K562 (cell line): ENCODE data around the gene ZDHHC14. TPM values are rescaled to one million over a fixed set of nuclear protein-coding genes. Genes with fewer than 3 reads are reported as not detected.

ENCODE experiments used
- ASH1L ChIP-seq: fragments of 450-650 bp; IDR thresholded peaks from 2 replicates; pipeline ENCODE4 v1.6.1; 2018; ENCODE audit warnings: borderline replicate concordance, mild to moderate bottlenecking, low read depth; ENCODE audit not compliant: partially characterized antibody
- BCOR ChIP-seq: fragments of 450-650 bp; IDR thresholded peaks from 2 replicates; pipeline ENCODE4 v1.6.1; 2016
- CBX5 ChIP-seq: IDR thresholded peaks from 2 replicates; pipeline ENCODE4 v1.6.1; 2014; ENCODE audit warnings: low read depth, borderline replicate concordance
- GATA2 ChIP-seq: sonication (generic); formaldehyde crosslinking; IDR thresholded peaks from 2 replicates; pipeline ENCODE4 v1.4.0; 2020; ENCODE audit warnings: mild to moderate bottlenecking, missing genetic modification reagents
- KAT8 ChIP-seq: fragments of 450-650 bp; IDR thresholded peaks from 2 replicates; pipeline ENCODE4 v1.6.1; 2016; ENCODE audit warnings: low read depth, mild to moderate bottlenecking
- MAFF ChIP-seq: IDR thresholded peaks from 2 replicates; pipeline ENCODE4 v1.6.1; 2012; ENCODE audit warnings: low read length, improper control_type of control experiment
- MAFG ChIP-seq: fragments of 450-650 bp; conservative IDR thresholded peaks from 2 replicates; pipeline ENCODE4 v1.6.1; 2016; ENCODE audit warnings: missing genetic modification characterization, missing compliant biosample characterization
- MEF2D ChIP-seq: conservative IDR thresholded peaks from 2 replicates; pipeline ENCODE4 v1.6.1; 2016; ENCODE audit warnings: low read depth, missing genetic modification characterization, missing compliant biosample characterization
- PML ChIP-seq: IDR thresholded peaks from 2 replicates; pipeline ENCODE4 v1.6.1; 2012; ENCODE audit warnings: low read length, inconsistent platforms
- PTBP1 ChIP-seq: fragments of 200-400 bp; formaldehyde crosslinking; IDR thresholded peaks from 2 replicates; pipeline ENCODE4 v1.6.1; 2017; ENCODE audit warnings: low read depth, low read length
- PTTG1 ChIP-seq: fragments of 450-650 bp; IDR thresholded peaks from 2 replicates; pipeline ENCODE4 v1.6.1; 2016; ENCODE audit warnings: low read depth, mild to moderate bottlenecking, missing genetic modification characterization, missing compliant biosample characterization
- STAT5A ChIP-seq: IDR thresholded peaks from 2 replicates; pipeline ENCODE4 v1.6.1; 2012; ENCODE audit warnings: low read length, inconsistent platforms, borderline replicate concordance
- ZNF551 ChIP-seq: fragments of 250-450 bp; sonication (Bioruptor Pico); IDR thresholded peaks from 2 replicates; pipeline ENCODE4 v1.5.0; 2021; ENCODE audit warnings: mild to moderate bottlenecking, moderate library complexity
- polyA plus RNA-seq, 8 experiments: library from polyadenylated mRNA; depleted of rRNA in 4 of 8; stranded (reverse) in 5 of 8; unstranded in 3 of 8; fragments of >200 nt; fragmentation: Nextera tagmentation in 2 of 8; fragmentation: Illumina TruSeq in 1 of 8; extraction: Ambion mirVana in 2 of 8; extraction: Trizol in 1 of 8; gene quantifications; 2 replicates each; pipeline versions ENCODE4 v1.2.1 to v1.2.3, GENCODE V29; 2011 to 2014; ENCODE audit warnings: inconsistent platforms in 1 of 8, missing spikeins in 1 of 8
- total RNA-seq, 7 experiments: library from RNA; depleted of rRNA in 6 of 7; stranded (reverse); fragments of >200 nt in 6 of 7; fragmentation: Illumina TruSeq in 2 of 7; extraction: Trizol in 2 of 7; gene quantifications; 2 replicates each; pipeline versions ENCODE4 v1.2.1 to v1.2.3, GENCODE V29; 2011 to 2021; ENCODE audit warnings: low replicate concordance in 1 of 7
- TF ChIP-seq, protein P1 (sequence below): sonication (generic); formaldehyde crosslinking; IDR thresholded peaks from 2 replicates; pipeline ENCODE4 v1.8.0; 2022; ENCODE audit warnings: missing genetic modification reagents, mild to moderate bottlenecking, moderate library complexity, borderline replicate concordance
- TF ChIP-seq, protein P2 (sequence below): conservative IDR thresholded peaks from 2 replicates; pipeline ENCODE4 v1.6.1; 2011; ENCODE audit warnings: low read depth, mild to moderate bottlenecking, low read length; ENCODE audit not compliant: control insufficient read depth
- TF ChIP-seq, protein P3 (sequence below): fragments of 450-650 bp; IDR thresholded peaks from 2 replicates; pipeline ENCODE4 v1.6.1; 2016; ENCODE audit warnings: low read depth, mild to moderate bottlenecking, moderate library complexity
- TF ChIP-seq, protein P4 (sequence below): IDR thresholded peaks from 3 replicates; pipeline ENCODE4 v1.6.1; 2011; ENCODE audit warnings: borderline replicate concordance, mild to moderate bottlenecking, moderate library complexity; ENCODE audit not compliant: insufficient read length; ENCODE audit errors: extremely low read depth
- TF ChIP-seq, protein P5 (sequence below): fragments of 450-650 bp; formaldehyde crosslinking; IDR thresholded peaks from 2 replicates; pipeline ENCODE4 v1.4.0; 2020; ENCODE audit warnings: mild to moderate bottlenecking, moderate library complexity
- TF ChIP-seq, protein P6 (sequence below): fragments of 450-650 bp; IDR thresholded peaks from 2 replicates; pipeline ENCODE4 v1.6.1; 2016; ENCODE audit warnings: borderline replicate concordance

The ZDHHC14 gene
- total and polyA plus RNA-seq, 9 of the 15 experiments (the other 6 are each of a cell fraction or from before 2014, with no cell fraction given) = 0.92 to 23.1 (median 13.8) TPM

DNA sequence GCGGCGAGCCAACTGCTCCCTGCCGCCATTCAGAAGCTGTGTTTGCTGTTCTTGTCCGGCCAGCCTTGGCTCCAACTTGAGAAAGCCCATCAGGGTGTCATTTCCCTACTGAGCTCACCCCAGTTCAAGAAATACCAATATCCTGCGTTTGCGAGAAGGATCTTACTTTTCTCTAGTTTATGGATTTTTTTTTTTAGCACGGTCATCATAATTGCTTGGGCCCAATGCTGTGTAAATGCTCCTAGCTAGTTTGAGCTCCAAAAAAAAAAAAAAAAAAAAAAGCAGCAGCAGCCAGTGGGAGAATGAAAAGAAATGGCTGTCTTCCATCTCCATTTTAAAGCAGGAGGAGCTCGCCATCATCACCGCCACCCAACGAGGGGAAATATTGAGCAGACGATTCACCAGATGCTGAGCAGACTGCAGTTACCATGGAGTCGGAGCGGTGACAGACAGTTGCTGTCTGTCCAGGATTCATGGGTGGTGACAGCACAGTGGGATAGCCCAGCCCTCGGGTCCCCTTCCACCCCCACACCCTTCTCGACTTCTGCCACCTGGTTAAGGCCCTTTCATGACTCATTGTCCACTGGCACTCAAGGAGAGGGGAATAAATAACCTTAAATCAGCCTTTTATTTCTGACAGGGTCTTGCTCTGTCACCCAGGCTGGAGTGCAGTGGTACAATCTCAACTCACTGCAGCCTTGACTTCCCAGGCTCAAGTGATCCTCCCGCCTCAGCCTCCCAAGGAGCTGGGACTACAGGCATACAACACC, 309.6 kb downstream of the ZDHHC14 start (continued):
- TF ChIP-seq PTBP1 (no peak), PML (no peak), BCOR (no peak), MEF2D (tag) (no peak), MAFF (peak; percentile 68), ZNF551 (CRISPR knock-in tag) (no peak), ASH1L (no peak), MAFG (tag) (peak; percentile 55; the same call in 1 of the 2 replicates), STAT5A (no peak), PTTG1 (tag) (no peak), GATA2 (CRISPR knock-in tag) (no peak), CBX5 (no peak), KAT8 (no peak)
- TF ChIP-seq, protein P1, sequence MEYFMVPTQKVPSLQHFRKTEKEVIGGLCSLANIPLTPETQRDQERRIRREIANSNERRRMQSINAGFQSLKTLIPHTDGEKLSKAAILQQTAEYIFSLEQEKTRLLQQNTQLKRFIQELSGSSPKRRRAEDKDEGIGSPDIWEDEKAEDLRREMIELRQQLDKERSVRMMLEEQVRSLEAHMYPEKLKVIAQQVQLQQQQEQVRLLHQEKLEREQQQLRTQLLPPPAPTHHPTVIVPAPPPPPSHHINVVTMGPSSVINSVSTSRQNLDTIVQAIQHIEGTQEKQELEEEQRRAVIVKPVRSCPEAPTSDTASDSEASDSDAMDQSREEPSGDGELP (CRISPR knock-in tag) = no peak
- TF ChIP-seq, protein P2, sequence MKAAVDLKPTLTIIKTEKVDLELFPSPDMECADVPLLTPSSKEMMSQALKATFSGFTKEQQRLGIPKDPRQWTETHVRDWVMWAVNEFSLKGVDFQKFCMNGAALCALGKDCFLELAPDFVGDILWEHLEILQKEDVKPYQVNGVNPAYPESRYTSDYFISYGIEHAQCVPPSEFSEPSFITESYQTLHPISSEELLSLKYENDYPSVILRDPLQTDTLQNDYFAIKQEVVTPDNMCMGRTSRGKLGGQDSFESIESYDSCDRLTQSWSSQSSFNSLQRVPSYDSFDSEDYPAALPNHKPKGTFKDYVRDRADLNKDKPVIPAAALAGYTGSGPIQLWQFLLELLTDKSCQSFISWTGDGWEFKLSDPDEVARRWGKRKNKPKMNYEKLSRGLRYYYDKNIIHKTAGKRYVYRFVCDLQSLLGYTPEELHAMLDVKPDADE = no peak
- TF ChIP-seq, protein P3, sequence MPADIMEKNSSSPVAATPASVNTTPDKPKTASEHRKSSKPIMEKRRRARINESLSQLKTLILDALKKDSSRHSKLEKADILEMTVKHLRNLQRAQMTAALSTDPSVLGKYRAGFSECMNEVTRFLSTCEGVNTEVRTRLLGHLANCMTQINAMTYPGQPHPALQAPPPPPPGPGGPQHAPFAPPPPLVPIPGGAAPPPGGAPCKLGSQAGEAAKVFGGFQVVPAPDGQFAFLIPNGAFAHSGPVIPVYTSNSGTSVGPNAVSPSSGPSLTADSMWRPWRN = no peak
- TF ChIP-seq, protein P4, sequence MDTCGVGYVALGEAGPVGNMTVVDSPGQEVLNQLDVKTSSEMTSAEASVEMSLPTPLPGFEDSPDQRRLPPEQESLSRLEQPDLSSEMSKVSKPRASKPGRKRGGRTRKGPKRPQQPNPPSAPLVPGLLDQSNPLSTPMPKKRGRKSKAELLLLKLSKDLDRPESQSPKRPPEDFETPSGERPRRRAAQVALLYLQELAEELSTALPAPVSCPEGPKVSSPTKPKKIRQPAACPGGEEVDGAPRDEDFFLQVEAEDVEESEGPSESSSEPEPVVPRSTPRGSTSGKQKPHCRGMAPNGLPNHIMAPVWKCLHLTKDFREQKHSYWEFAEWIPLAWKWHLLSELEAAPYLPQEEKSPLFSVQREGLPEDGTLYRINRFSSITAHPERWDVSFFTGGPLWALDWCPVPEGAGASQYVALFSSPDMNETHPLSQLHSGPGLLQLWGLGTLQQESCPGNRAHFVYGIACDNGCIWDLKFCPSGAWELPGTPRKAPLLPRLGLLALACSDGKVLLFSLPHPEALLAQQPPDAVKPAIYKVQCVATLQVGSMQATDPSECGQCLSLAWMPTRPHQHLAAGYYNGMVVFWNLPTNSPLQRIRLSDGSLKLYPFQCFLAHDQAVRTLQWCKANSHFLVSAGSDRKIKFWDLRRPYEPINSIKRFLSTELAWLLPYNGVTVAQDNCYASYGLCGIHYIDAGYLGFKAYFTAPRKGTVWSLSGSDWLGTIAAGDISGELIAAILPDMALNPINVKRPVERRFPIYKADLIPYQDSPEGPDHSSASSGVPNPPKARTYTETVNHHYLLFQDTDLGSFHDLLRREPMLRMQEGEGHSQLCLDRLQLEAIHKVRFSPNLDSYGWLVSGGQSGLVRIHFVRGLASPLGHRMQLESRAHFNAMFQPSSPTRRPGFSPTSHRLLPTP = no peak
- TF ChIP-seq, protein P5, sequence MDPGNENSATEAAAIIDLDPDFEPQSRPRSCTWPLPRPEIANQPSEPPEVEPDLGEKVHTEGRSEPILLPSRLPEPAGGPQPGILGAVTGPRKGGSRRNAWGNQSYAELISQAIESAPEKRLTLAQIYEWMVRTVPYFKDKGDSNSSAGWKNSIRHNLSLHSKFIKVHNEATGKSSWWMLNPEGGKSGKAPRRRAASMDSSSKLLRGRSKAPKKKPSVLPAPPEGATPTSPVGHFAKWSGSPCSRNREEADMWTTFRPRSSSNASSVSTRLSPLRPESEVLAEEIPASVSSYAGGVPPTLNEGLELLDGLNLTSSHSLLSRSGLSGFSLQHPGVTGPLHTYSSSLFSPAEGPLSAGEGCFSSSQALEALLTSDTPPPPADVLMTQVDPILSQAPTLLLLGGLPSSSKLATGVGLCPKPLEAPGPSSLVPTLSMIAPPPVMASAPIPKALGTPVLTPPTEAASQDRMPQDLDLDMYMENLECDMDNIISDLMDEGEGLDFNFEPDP (CRISPR knock-in tag) = no peak
- TF ChIP-seq, protein P6, sequence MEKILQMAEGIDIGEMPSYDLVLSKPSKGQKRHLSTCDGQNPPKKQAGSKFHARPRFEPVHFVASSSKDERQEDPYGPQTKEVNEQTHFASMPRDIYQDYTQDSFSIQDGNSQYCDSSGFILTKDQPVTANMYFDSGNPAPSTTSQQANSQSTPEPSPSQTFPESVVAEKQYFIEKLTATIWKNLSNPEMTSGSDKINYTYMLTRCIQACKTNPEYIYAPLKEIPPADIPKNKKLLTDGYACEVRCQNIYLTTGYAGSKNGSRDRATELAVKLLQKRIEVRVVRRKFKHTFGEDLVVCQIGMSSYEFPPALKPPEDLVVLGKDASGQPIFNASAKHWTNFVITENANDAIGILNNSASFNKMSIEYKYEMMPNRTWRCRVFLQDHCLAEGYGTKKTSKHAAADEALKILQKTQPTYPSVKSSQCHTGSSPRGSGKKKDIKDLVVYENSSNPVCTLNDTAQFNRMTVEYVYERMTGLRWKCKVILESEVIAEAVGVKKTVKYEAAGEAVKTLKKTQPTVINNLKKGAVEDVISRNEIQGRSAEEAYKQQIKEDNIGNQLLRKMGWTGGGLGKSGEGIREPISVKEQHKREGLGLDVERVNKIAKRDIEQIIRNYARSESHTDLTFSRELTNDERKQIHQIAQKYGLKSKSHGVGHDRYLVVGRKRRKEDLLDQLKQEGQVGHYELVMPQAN = no peak
